ENCODE results near the gene OVOL1. TPM values are rescaled to one million over a fixed set of nuclear protein-coding genes. Genes with fewer than 3 reads are reported as not detected.
A peak's percentile ranks its signal among the peaks of the same experiment; 100 is the strongest.
"Not testable (repeated sequence)": the region's sequence is repeated elsewhere in the genome, so short reads cannot be mapped to it uniquely, and the experiment has no call there.

The OVOL1 gene
- total RNA-seq, 1 donor from 2014 or later = under 0.01 TPM

DNA sequence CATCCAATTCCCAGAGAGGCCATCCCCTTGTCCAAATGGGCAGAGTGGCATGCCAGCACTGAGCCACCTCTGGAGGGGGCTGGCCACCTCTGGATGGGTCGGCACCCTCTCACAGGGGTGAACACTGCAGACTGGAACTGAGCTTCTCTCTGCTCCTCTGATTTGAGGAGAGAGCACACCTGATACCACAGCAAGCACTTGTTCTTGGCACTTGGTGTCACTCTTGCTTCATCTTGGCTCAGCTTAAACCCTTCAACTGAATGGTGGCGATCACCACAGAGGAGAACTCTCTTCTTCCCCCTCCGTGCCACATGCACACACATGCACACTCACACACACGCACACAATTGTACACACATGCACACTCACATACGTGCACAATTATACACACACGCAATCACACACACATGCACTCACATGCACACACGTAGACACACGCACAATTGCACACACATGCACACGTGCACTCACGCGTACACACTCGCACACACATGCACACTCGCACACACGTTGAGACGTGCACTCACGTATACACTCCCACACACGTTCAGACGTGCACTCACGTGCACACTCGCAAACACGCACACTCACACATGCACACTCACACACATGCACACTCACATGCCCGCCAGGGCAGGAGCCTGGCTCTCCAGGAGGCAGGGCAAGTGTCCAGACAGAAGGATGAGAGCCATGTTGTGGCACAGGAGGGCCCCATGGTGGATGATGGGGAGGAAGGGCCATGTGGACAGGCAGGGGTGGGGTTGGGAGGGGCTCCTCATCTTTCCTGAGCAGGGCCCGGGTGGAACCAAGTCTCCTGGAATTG, 23.4 kb downstream of the OVOL1 start:
- FAIRE-seq = no peak
- no peak for DNase-seq (ENCODE audit: low spot score in 2 of 2)

DNA sequence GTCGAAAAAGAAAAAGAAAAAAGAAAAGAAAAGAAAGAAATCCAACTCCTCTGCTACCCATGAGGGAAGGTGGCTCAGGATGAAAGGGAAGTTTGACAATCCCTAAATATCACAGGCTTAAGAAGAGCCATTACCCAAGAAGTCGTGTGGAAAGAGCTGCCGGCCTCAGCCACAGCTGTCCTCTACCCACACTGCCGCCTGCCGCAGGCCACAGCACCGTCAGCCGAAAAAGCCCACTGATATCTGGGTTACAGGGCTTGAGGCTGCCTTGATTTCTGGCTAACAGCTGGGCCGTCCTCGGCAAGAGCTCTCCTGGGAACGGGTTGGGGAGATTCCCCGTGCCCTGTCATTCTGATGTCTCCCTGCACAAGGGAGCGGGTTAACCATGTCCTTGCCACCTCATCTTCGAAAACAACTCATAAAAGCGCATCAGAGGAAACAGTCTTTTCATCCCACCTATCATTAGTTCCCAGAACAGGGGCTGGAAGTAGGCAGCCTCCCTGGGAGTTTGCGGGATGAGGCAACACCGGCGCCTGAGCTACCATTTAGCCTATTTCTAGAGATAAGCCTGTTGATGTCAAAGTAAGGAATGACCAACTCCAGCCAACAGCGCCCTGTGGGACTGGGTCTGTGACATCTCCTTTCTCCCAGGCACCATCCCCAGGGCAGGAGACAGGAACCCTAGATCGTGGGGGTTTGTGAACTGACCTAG, 25.1 kb downstream of the OVOL1 start:
- DNase-seq (ENCODE audit: low spot score in 2 of 2) (no peak), FAIRE-seq (no peak)

DNA sequence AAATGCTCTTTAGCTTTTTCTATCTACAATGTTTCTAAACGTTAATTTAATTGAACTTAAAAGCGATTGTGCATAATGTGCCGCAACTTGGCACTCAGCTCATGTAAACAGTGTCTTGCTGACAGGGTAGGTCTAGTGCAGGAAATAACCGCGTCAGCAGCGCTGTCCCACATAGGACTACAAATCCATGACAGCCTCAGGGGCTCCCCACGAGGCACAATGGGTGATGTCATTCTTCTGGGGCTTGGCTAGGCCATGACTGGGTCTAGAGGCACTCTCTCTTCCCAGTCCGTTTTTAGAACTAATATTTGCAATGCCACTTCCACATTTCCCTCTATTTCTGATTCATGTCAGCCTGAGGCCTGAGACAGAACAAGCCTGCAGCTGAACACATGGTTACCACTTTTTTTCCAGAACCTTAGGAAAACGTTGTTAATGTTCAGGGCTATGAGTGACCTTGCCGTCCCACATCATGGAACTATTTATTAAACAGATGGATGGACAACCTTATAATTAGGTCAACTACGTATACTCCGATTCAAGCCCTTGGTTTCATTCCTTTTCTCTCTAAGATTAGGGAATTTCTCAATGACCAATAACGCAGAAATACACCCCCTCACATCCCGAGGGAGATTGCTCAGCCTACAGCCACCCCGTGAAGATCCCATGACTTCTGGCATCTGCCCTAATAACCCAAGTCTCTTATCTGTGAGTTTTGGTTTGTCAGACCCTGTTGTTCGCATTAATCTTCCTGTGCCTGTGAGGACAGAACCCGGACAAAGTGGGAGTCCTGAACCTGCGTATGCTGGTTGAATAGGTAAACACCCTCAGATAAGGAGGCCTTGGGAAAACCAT, 27.5 kb downstream of the OVOL1 start:
- no peak for DNase-seq (ENCODE audit: low spot score in 2 of 2)
- FAIRE-seq = no peak

DNA sequence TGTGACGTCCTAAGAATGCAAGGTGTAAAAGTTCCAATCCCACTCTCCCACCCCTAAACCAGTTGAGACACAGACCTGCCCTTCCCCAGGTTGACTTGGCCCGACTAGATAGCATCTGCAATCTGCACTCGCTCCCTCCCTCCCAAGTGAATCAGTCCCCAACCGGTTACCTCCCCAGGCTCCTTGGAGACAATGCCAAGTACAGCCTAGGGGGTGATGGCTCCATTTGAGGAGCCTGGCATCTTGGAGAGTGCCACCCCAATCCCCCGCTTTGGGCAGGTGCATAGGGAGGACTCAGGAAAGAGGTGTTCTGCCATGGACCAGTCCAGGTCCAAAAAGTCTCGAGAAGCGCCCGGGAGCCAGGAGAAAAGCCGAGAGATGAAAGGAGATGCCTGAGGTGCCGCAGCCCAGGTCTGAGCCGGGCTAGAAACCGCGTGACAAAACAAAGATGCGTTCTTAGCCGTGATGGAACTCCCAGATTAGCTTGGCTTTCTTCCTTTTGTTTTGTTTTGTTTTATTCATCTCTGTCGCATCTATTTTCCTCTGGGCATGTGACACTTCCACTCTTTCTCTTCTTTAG, 28.2 kb downstream of the OVOL1 start:
- FAIRE-seq (no peak), DNase-seq (ENCODE audit: low spot score in 2 of 2) (no peak)

DNA sequence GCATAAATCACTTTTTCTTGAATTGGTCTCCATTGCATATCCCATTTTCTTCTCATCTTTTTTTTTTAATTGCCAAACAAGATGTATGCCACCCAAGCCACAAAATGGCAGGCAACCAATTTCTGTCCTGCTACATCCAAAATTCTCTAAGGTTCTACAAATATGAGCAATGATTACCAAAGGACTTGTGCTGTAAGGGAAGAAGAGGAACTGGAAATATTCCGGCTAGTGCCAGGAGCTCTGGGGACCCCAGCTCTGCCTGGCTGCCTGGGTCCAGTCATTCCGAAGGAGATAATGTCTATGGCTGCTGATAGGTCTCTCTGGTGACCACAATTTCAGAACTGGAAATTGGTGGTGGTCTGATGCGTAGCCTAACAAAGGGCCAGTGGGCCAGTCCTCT, 29.8 kb downstream of the OVOL1 start:
- no peak for DNase-seq (ENCODE audit: low spot score in 2 of 2)
- FAIRE-seq = no peak

DNA sequence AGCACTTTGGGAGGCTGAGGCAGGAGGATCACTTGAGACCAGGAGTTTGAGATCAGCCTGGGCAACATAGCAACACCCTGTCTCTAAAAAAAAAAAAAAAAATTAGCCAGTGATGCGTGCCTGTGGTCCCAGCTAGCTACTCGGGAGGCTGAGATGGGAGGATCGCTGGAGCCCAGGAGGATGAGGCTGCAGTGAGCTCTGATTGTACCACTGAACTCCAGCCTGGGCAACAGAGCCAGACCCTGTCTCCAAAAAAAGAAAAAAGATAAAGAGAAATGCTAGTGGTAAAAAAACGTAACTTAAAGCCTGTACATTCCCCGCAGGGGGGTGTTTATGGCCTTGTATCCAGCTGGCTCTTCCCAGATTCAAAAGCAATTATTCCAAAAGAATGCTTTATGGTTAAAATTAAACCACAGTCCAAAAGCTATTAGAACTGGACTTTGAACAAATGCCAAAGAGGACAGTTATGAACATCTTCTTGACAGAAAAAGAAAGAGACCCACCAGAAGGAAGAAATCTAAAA, 30.5 kb downstream of the OVOL1 start:
- DNase-seq (ENCODE audit: low spot score in 2 of 2) = no peak
- no peak for FAIRE-seq

DNA sequence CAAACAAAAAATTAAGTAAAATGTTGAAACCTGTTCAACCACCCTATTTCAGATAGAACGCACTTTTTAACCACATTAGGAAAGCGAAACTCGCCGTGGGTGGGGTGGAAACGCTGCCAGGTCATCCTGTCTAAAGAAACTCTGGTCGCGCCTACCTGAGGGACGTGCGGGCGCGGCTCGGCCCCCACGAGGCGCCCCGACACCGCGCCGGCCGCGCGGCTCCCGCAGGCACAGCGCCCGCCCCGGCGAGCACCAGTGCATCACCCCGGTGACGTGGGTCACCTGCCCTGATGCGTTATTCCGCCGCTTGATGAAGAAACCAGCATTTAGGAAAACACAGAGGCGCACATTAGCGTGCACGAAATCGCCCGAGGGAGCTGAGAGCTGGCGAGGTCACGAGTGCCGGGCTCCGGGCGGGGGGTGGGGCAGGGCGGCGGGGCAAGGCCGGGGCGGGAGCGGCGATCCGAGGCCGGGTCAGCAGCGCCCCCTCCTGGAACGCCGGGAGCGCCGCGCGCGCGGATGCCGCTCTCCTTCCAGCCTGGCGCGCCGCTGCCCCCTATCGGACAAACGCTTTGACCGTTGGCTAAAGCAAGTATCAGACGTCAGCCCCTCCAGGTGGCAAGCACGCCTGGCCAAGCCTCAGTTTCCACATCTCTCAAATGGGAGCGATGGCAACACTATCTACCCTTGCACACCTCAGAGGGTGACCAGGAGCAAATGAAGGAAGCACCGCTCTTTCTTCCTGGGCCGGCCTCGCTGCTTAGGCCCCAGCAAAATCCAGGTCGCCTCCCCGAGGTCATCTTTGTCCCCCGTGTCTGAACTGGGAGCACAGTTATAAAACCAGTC, 31.2 kb downstream of the OVOL1 start:
- peak; percentile 97 for DNase-seq (ENCODE audit: low spot score in 2 of 2)
- no peak for FAIRE-seq

DNA sequence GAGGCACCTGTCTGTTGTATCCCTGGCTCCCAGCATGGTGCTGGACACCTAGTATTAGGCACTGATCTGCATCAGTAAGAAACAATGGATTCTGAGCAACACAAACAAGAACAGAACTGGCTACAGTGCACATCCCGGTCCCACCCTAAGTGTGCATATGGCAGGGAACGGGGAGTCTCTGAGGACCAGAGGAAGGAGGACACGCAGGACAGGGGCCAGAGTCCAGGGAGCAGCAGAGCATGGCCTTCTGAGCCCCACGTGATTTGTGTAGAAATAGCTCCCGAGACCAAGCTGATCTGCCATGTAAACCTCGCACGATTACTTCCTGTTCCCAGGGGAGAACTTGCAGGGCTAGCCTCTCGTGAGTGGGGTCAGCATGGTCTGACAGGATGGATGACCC, 34.2 kb downstream of the OVOL1 start:
- no peak for FAIRE-seq
- no peak for DNase-seq (ENCODE audit: low spot score in 2 of 2)

DNA sequence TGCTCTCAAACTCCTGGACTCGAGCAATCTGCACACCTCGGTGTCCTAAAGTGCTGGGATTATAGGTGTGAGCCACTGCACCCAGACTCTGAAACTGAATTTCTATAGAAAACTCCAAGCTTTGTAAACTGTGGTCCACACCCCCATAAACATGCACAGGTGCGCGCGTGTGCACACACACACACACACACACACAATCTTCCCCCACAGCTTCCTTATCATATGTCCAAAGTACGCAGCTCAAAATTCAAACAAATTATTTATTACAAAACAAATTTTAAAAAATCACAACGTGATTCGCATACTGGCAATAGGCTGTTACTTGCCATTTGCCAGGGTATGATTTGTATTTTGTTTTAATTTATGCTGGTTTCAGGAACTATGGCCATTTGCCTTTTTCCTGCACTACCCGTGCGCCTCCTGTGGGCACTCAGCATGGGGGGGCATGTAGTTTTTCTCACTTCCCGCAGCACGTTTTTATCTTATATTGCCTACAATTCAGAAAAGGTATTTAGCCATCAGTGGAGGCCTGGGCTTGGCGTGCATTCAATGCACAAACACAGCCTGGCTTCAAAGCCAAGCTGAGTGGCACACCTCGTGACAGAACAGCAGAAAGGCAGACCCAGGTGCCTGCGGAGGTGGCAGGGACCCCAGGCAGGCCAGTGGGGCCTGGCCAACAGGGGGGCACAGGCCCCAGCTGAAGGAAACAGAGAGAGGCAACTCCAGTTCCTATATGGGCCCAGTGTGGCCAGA, 36.1 kb downstream of the OVOL1 start:
- DNase-seq (ENCODE audit: low spot score in 2 of 2) = no peak
- FAIRE-seq = no peak

DNA sequence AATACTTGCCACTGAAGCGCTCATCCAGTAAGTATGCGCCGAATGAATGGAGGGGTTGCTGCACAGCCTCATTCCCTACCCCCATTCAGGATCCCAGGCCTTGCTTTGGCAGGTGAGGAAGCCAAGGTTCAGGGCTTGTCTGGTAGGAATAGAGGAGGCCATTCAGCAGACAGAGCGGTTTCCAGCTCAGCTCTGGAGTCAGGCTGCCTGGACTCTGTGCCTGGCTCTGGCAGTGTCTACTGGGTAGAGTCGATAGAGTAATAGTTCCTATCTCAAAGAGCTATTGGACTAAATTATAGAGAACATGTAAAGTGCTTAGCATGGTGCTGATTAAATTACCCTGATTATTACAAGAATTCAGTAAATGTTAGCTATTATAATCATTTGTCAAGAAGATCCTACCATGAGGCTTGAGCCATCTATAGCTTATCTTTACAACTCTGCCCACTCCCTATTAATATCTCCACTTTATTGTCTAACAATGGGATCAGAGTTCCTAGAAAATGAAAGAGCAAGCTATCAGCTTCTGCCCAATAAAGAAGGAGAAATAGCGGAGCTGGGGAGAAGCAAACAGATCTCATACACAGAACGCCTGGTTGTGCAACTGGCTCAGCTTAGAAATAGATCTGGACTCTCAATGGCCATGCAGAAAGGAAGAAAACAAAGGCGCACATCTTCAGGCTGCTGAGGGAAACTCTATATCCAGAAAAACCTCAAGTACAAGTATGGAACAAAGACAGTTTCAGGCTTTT, 40.3 kb downstream of the OVOL1 start:
- no peak for DNase-seq (ENCODE audit: low spot score in 2 of 2)
- FAIRE-seq = no peak

DNA sequence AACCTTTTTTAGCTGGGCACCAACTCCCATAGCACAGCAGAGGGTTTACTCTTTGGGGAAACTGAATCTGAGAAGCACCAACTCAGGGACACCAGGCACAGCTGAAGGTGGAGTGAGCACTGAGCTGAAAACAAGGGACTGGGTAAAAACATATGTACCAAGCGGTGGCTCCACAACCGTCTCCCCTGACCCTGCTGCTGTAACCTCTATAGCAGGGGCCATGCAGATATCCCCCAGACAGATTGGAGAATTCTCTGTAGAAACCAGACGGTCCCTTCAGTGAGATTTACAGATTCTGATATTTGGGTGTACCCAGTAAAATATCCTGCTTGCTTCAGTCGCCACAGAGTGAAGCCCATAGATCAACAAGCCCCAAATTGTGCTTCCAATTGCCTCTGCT, 42.6 kb downstream of the OVOL1 start:
- FAIRE-seq = no peak
- DNase-seq (ENCODE audit: low spot score in 2 of 2) = no peak

DNA sequence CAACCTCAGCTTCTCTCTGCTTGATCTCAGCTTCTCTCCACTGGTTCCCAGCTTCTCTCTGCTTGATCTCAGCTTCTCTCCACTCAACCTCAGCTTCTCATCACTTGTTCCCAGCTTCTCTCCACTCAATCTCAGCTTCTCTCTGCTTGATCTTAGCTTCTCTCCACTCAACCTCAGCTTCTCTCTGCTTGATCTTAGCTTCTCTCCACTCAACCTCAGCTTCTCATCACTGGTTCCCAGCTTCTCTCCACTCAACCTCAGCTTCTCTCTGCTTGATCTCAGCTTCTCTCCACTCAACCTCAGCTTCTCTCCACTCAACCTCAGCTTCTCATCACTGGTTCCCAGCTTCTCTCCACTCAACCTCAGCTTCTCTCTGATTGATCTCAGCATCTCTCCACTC, 45.4 kb downstream of the OVOL1 start:
- not testable (repeated sequence) for FAIRE-seq; DNase-seq (ENCODE audit: low spot score in 2 of 2)

DNA sequence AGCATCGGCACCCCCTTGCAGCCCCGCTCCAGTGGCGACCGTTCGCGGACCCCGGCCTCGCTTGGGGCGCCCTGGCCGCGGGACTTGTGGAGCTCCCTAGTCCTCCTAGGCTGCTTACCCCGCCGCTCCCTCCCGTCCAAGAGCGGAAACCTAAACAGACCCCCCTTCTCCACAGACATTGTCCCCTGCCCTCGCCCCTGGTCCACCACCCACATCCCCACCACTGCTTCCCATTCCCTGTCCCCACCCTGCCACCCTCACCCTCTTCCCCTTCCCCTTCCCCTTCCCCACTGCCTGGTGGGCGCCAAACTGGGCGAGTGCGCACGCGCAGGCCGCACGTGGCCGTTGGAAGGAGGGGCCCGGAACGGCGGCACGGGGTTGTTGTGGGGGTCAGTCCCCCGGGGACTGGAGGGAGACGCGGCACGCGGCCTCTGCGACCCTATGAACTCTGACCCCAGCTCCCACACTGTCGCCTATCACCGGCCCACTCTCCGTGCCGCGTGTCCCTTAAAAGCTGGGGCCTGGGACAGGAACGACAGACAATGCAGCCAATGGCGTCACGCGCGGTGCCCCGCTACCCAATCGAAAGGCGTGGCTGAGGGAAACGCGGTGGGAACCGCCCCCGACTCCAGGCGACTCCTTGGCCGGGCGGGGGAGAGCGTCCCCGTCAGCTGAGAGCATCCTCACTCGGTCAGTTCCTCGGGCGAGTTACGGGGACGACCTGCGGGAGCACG, 46.6 kb downstream of the OVOL1 start, which contains the start of gene SNX32:
Gene SNX32 (plus strand): TSS at position 667 of the 734 bp plus-strand sequence. CDS start 103 bp downstream, outside the sequence.
- DNase-seq (ENCODE audit: low spot score in 2 of 2) (peak; percentile 97 to 99), FAIRE-seq (peak; percentile 39)

DNA sequence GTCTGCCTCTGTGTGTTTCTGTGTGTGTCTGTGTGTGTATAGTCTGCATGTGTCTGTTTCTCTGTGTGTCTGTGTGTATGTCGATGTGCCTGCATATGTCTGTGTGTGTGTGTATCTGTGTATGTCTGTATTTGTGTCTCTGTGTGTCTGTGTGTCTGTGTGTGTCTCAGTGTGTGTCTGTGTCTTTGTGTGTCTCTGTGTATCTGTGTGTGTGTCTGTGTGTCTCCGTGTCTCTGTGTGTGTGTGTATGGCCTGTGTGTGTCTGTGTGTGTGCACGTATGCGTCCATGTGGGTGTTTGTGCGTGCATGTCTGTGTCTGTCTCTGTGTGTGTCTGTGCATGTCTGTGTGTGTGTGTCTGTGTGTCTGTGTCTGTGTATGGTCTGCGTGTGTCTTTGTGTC, 47.3 kb downstream of the OVOL1 start:
- FAIRE-seq = no peak
- DNase-seq (ENCODE audit: low spot score in 2 of 2) = no peak

DNA sequence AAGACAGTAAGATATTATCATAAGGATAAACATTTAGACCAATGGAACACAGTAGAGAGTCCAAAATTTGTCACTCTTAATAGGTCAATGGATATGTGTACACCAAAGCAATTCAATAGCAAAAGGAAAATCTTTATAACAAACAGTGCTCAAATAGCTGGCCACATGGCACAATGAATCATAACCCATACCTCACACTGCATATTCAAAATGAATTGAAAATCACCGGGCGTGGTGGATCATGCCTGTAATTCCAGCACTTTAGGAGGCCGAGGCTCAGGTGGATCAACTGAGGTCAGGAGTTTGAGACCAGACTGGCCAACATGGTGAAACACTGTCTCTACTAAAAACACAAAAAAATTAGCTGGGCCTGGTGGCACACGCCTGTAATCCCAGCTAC, 55.3 kb downstream of the OVOL1 start:
- no peak for FAIRE-seq
- no peak for DNase-seq (ENCODE audit: low spot score in 2 of 2)

DNA sequence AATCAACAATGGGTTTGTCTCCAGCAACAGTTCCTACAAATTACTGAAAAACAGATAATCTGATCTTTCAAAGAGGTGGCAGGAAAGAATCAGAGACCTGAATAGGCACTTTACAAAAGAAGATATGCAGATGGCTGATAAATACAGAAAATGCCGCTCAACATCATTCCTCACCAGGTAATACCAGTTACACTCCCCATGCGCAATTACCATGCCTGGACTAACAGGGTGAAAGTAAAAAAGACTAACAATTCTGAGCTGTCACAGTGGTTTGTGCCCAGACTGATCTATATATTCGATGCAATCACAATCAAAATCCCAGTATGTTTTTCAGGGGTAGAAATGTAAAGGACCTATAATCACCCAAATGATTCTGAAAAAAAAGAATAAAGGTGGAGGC, 56.9 kb downstream of the OVOL1 start:
- no peak for FAIRE-seq

DNA sequence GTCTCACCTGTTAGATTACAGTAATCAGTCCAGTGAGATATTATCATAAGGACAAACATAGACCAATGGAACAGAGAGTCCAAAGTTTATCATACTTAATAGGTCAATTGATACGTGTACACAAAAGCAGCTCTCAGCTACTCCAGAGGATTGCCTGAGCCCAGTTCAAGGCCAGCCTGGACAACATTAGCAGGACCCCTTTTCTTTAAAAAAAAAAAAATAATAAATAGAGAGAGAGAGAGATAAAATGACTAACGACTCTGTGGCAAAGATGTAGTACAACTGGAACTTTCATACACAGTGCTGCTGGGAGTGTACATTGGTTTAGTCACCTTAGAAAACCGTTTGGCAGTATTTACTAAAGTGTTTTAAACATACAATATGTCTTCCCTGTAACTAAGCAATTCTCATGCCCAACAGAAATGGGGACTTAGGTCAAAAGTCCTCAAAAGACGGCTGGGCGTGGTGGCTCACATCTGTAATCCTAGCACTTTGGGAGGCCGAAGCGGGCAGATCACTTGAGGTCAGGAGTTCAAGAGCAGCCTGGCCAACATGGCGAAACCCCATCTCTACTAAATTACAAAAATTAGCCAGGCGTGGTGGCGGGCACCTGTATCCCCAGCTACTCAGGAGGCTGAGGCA, 57.5 kb downstream of the OVOL1 start:
- FAIRE-seq (no peak), DNase-seq (ENCODE audit: low spot score in 2 of 2) (no peak)

More for the DNA sequence above, 56.9 kb downstream of the OVOL1 start:
- DNase-seq (ENCODE audit: low spot score in 2 of 2) = no peak

Measured in frontal cortex (tissue), 4 donors.